ENCODE measurements around the gene CA6.

- TF ChIP-seq, protein P1, sequence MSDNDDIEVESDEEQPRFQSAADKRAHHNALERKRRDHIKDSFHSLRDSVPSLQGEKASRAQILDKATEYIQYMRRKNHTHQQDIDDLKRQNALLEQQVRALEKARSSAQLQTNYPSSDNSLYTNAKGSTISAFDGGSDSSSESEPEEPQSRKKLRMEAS (IDR thresholded peaks at IDR 0.05; ENCODE audit: low read depth, low read length), result no peak
- no peak for TF ChIP-seq CTCF (IDR thresholded peaks at IDR 0.05; ENCODE audit: low read depth, low read length)
- no peak for TF ChIP-seq MYC (IDR thresholded peaks at IDR 0.05; ENCODE audit: low read depth, low read length)
Measured at GRCh38 chr1:8989061-8989460, 43.4 kb downstream of the CA6 start.

Measured in NB4 (cell line).